CD14-positive monocyte (primary cell): ENCODE measurements around the gene PDZK1IP1. TPM values are rescaled to one million over a fixed set of nuclear protein-coding genes. Genes with fewer than 3 reads are reported as not detected.

Source experiments
- DNase-seq, 3 donors: peaks; one replicate each; pipeline ENCODE4 v3.0.0-alpha.2; 2011 to 2022
- H2AFZ ChIP-seq: 2 replicates; pipeline ENCODE4 v1.6.0; 2012; ENCODE audit warnings: mild to moderate bottlenecking, low read depth, low read length, inconsistent platforms; ENCODE audit not compliant: insufficient read depth, poor library complexity, severe bottlenecking
- H3K27ac ChIP-seq, 2 donors: 1 replicate in 1 of 2; 2 replicates in 1 of 2; pipeline ENCODE4 v1.5.1; 2012 to 2013; ENCODE audit warnings: low read length in 2 of 2, control low read depth in 1 of 2, inconsistent platforms in 1 of 2, low read depth in 1 of 2, mild to moderate bottlenecking in 1 of 2
- H3K27me3 ChIP-seq, 2 donors: one replicate each; pipeline versions ENCODE4 v1.6.0 to v1.6.1; 2011 to 2013; ENCODE audit warnings: low read length in 2 of 2; ENCODE audit not compliant: control insufficient read depth in 2 of 2, insufficient read depth in 2 of 2
- H3K36me3 ChIP-seq, 2 donors: replicated peaks in 1 of 2; 1 replicate in 1 of 2; 2 replicates in 1 of 2; pipeline versions ENCODE4 v1.5.1 to v1.6.1; 2012 to 2013; ENCODE audit warnings: low read length in 2 of 2, control low read depth in 1 of 2, inconsistent platforms in 1 of 2, mild to moderate bottlenecking in 1 of 2; ENCODE audit not compliant: insufficient read depth in 2 of 2, control insufficient read depth in 1 of 2
- H3K4me1 ChIP-seq, 2 donors: 1 replicate in 1 of 2; 2 replicates in 1 of 2; pipeline versions ENCODE4 v1.5.1 to v1.6.1; 2012 to 2013; ENCODE audit warnings: low read length in 2 of 2, control low read depth in 1 of 2, inconsistent platforms in 1 of 2, mild to moderate bottlenecking in 1 of 2, moderate library complexity in 1 of 2; ENCODE audit not compliant: insufficient read depth in 2 of 2, control insufficient read depth in 1 of 2
- H3K4me2 ChIP-seq: replicated peaks from 2 replicates; pipeline ENCODE3; 2012; ENCODE audit warnings: low read length, moderate library complexity, mild to moderate bottlenecking; ENCODE audit not compliant: poor library complexity, severe bottlenecking; ENCODE audit errors: extremely low read depth
- H3K4me3 ChIP-seq, 3 experiments: fragments of 200-600 bp in 1 of 3; sonication (generic) in 1 of 3; replicated peaks in 1 of 3; 1 replicate in 2 of 3; 2 replicates in 1 of 3; pipeline ENCODE4 v1.5.1; 2011 to 2013; ENCODE audit warnings: low read length in 3 of 3, mild to moderate bottlenecking in 3 of 3, control low read depth in 2 of 3, low read depth in 2 of 3, inconsistent platforms in 1 of 3, moderate library complexity in 1 of 3
- H3K79me2 ChIP-seq: 2 replicates; pipeline ENCODE4 v1.6.0; 2012; ENCODE audit warnings: mild to moderate bottlenecking, control low read depth, inconsistent platforms, low read length, moderate library complexity; ENCODE audit not compliant: insufficient read depth
- H3K9ac ChIP-seq: 2 replicates; pipeline ENCODE4 v1.6.0; 2017; ENCODE audit warnings: low read length, mild to moderate bottlenecking; ENCODE audit not compliant: insufficient read depth, poor library complexity, severe bottlenecking
- H3K9me3 ChIP-seq, 2 donors: replicated peaks in 1 of 2; 1 replicate in 1 of 2; 2 replicates in 1 of 2; pipeline versions ENCODE4 v1.5.1 to v1.6.1; 2012 to 2013; ENCODE audit warnings: low read length in 2 of 2, control low read depth in 1 of 2; ENCODE audit not compliant: control insufficient read depth in 1 of 2, insufficient read depth in 1 of 2
- H4K20me1 ChIP-seq: 2 replicates; pipeline ENCODE4 v1.6.0; 2012; ENCODE audit warnings: mild to moderate bottlenecking, low read length, control low read depth, moderate library complexity; ENCODE audit not compliant: insufficient read depth
- H3K27ac Mint-ChIP-seq, 7 donors: one replicate each; pipeline ENCODE4 v1.8.0; 2020; ENCODE audit warnings: mild to moderate bottlenecking in 7 of 7, mixed read lengths in 7 of 7, moderate library complexity in 6 of 7, inconsistent platforms in 2 of 7
- H3K27me3 Mint-ChIP-seq, 3 donors: one replicate each; pipeline ENCODE4 v1.8.0; 2021 to 2022; ENCODE audit warnings: low read depth in 3 of 3, mild to moderate bottlenecking in 3 of 3, mixed read lengths in 3 of 3, moderate library complexity in 3 of 3, inconsistent platforms in 1 of 3
- H3K36me3 Mint-ChIP-seq, 2 donors: one replicate each; pipeline ENCODE4 v1.8.0; 2020; ENCODE audit warnings: mixed read lengths in 2 of 2, inconsistent platforms in 1 of 2, mild to moderate bottlenecking in 1 of 2
- H3K4me1 Mint-ChIP-seq: one replicate; pipeline ENCODE4 v1.8.0; 2020; ENCODE audit warnings: mild to moderate bottlenecking, mixed read lengths
- H3K4me3 Mint-ChIP-seq, 2 donors: one replicate each; pipeline ENCODE4 v1.8.0; 2020; ENCODE audit warnings: mild to moderate bottlenecking in 2 of 2, mixed read lengths in 2 of 2, moderate library complexity in 1 of 2
- H3K9me3 Mint-ChIP-seq, 7 donors: one replicate each; pipeline ENCODE4 v1.8.0; 2020 to 2022; ENCODE audit warnings: mixed read lengths in 7 of 7, mild to moderate bottlenecking in 6 of 7, moderate library complexity in 6 of 7, inconsistent platforms in 2 of 7
- WGBS: methylation state at CpG from one replicate; pipeline ENCODE4 v1.1.5; 2013; ENCODE audit warnings: missing lambda C conversion rate; ENCODE audit not compliant: insufficient coverage; 5-methylcytosine and 5-hydroxymethylcytosine counted together
- intact Hi-C, 2 donors: fragments of 100-400 bp; cut with micrococcal nuclease; formaldehyde crosslinking; loops; one replicate each; pipeline versions ENCODE4 v1.15.0 to v1.15.1; 2023
- polyA plus RNA-seq, 3 donors: library from polyadenylated mRNA; depleted of rRNA in 1 of 3; unstranded in 2 of 3; stranded (reverse) in 1 of 3; fragments of 300-500 nt in 2 of 3; fragments of >200 nt in 1 of 3; fragmentation: Illumina TruSeq in 2 of 3; gene quantifications; 1 replicate in 2 of 3; 2 replicates in 1 of 3; pipeline ENCODE4 v1.2.3, GENCODE V29; 2012 to 2021
- TF ChIP-seq, protein P1 (sequence below): fragments of 200-600 bp; IDR thresholded peaks from one replicate; pipeline ENCODE4 v1.8.0; 2022; ENCODE audit warnings: antibody characterized with exemption, mild to moderate bottlenecking

Gene PDZK1IP1
- polyA plus RNA-seq, 3 donors: 1.4 TPM; not detected in 2

- peaks cover 0 to 5% (median 0%) of the 10 kb centered on the region in 7 donors for H3K9me3 Mint-ChIP-seq
- TF ChIP-seq, protein P1, sequence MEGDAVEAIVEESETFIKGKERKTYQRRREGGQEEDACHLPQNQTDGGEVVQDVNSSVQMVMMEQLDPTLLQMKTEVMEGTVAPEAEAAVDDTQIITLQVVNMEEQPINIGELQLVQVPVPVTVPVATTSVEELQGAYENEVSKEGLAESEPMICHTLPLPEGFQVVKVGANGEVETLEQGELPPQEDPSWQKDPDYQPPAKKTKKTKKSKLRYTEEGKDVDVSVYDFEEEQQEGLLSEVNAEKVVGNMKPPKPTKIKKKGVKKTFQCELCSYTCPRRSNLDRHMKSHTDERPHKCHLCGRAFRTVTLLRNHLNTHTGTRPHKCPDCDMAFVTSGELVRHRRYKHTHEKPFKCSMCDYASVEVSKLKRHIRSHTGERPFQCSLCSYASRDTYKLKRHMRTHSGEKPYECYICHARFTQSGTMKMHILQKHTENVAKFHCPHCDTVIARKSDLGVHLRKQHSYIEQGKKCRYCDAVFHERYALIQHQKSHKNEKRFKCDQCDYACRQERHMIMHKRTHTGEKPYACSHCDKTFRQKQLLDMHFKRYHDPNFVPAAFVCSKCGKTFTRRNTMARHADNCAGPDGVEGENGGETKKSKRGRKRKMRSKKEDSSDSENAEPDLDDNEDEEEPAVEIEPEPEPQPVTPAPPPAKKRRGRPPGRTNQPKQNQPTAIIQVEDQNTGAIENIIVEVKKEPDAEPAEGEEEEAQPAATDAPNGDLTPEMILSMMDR: no peak
- H3K9ac ChIP-seq: no peak overlapping the region
- WGBS: 91% methylated on average over 10 of the region's 12 CpGs
- intact Hi-C loops: no loop called here
- no peaks in the 10 kb centered on the region for H3K9me3 ChIP-seq
- peaks cover 0 to 9% (median 6%) of the 10 kb centered on the region in 3 donors for H3K27me3 Mint-ChIP-seq
- H3K4me3 ChIP-seq: no peak overlapping the region
- H3K27ac ChIP-seq: no peak overlapping the region
- H2AFZ ChIP-seq: no peak overlapping the region
- no peaks in the 10 kb centered on the region for H3K36me3 Mint-ChIP-seq
- no peaks in the 10 kb centered on the region for H4K20me1 ChIP-seq
- no peak overlapping the region for H3K27ac Mint-ChIP-seq
- no peaks in the 10 kb centered on the region for H3K27me3 ChIP-seq
- H3K4me1 Mint-ChIP-seq: peaks cover 2% of the 10 kb centered on the region
- no peak overlapping the region for H3K4me3 Mint-ChIP-seq
- no peak overlapping the region for H3K4me2 ChIP-seq
- H3K4me1 ChIP-seq: no peaks in the 10 kb centered on the region
- H3K36me3 ChIP-seq: no peaks in the 10 kb centered on the region
- H3K79me2 ChIP-seq: no peaks in the 10 kb centered on the region
- no peak for DNase-seq
Observed at GRCh38 chr1:47187231-47187925, 2.5 kb downstream of the PDZK1IP1 start.

DNA sequence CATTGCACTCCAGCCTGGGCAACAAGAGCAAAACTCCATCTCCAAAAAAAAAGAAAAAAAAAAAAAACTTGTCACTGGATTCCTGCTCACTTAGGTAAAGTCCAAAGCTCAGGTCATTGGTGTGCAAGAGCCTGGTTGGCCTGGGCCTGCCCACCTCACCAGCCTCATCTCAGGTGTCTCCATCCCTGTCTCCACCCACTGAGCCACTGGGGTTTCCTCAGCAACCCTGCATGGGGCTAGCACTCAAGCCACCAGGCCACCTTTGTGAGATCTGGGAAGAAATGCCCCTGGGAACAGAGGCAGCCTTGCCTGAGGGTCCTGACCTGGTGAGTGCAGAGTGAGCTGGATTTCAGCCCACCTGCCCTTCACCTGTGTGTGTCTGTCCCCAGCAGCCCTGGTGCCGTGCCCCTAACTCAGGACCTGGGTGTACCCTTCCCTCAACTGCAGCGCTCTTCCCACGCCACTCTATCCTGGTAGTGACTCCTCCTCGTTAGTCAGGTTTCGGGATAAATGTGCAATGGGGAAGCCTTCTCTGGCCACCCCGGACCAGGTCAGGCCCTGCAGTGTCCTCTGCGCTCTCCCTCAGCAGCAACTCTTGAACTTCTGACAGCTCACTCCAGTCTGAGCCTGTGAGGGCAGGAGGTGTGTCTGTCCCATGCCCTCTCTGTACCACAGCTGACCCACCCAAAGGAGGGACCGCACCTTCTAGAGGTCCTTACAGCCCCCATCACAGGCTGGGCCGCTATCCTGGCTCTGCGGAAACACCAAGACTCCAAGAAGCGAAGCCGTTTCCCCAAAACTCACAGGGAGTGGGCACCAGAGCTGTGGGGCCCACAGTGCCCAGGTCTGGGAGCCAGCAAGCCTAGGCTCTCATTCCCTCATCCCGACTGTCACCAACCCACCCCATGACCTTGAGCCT is 3.3 kb downstream of the PDZK1IP1 start:
- Histone ChIP-seq H3K27ac (no peak overlapping the region), H3K4me3 (no peak overlapping the region), H3K27me3 (no peaks in the 10 kb centered on the region), H2AFZ (no peak overlapping the region), H4K20me1 (no peaks in the 10 kb centered on the region), H3K4me1 (no peaks in the 10 kb centered on the region), H3K79me2 (no peaks in the 10 kb centered on the region), H3K36me3 (no peaks in the 10 kb centered on the region), H3K4me2 (no peak overlapping the region), H3K9me3 (no peaks in the 10 kb centered on the region), H3K9ac (no peak overlapping the region)
- Mint-ChIP-seq H3K4me3 (no peak overlapping the region), H3K27ac (peak overlapping the region in 1 of 7 donors; percentile 42), H3K36me3 (no peaks in the 10 kb centered on the region), H3K9me3 (peaks cover 0 to 5% (median 0%) of the 10 kb centered on the region in 7 donors), H3K27me3 (peaks cover 0 to 10% (median 6%) of the 10 kb centered on the region in 3 donors), H3K4me1 (peaks cover 2% of the 10 kb centered on the region)
- intact Hi-C loops: no loop called here
- 98% methylated on average over 9 of the region's 13 CpGs for WGBS
- DNase-seq: no peak
- TF ChIP-seq, protein P1: no peak
